HCT116 (cell line): Measurements from ENCODE around the gene NFKBIA. TPM values are rescaled to one million over a fixed set of nuclear protein-coding genes. Genes with fewer than 3 reads are reported as not detected.

Experiments used
- total RNA-seq: library from RNA; stranded (reverse); gene quantifications from one replicate; pipeline ENCODE4 v1.2.1, GENCODE V29; 2021; ENCODE audit not compliant: unreplicated experiment

The NFKBIA gene
- total RNA-seq, 1 experiment from 2014 or later, result 42.6 TPM

Other genes starting within 250 kb of the NFKBIA start
- 194 TPM for gene PSMA6, start 112.4 kb downstream of the NFKBIA start, total RNA-seq
- not detected for gene INSM2, start 129.4 kb upstream of the NFKBIA start, total RNA-seq